Mesendoderm (in vitro differentiated cells): ENCODE data around the gene TRIM9.

Source experiments
- DNase-seq: peaks from one replicate; pipeline ENCODE4 v3.0.0; 2013
- H2AK5ac ChIP-seq: 2 replicates; pipeline ENCODE4 v1.6.1; 2013; ENCODE audit warnings: low read length, inconsistent platforms
- H2BK120ac ChIP-seq: 2 replicates; pipeline ENCODE4 v1.6.1; 2013; ENCODE audit warnings: low read depth, mild to moderate bottlenecking, low read length, moderate library complexity, mixed read lengths
- H2BK15ac ChIP-seq: replicated peaks from 2 replicates; pipeline ENCODE4 v1.6.1; 2013; ENCODE audit warnings: low read depth, mild to moderate bottlenecking, moderate library complexity
- H2BK5ac ChIP-seq: 2 replicates; pipeline ENCODE4 v1.6.1; 2013; ENCODE audit warnings: low read length, inconsistent platforms
- H3K18ac ChIP-seq: 2 replicates; pipeline ENCODE4 v1.6.1; 2013; ENCODE audit warnings: mild to moderate bottlenecking, low read length, mixed read lengths
- H3K23ac ChIP-seq: one replicate; pipeline ENCODE4 v1.6.1; 2013; ENCODE audit warnings: low read length
- H3K27ac ChIP-seq: 2 replicates; pipeline ENCODE4 v1.5.1; 2013; ENCODE audit warnings: low read depth, mild to moderate bottlenecking, inconsistent platforms, low read length, moderate library complexity
- H3K27me3 ChIP-seq: 2 replicates; pipeline ENCODE4 v1.6.1; 2013; ENCODE audit warnings: low read length, control low read depth, mild to moderate bottlenecking, inconsistent platforms; ENCODE audit not compliant: insufficient read depth, poor library complexity
- H3K36me3 ChIP-seq: 2 replicates; pipeline ENCODE4 v1.6.1; 2013; ENCODE audit warnings: low read length, inconsistent platforms; ENCODE audit not compliant: control insufficient read depth, insufficient read depth
- H3K4ac ChIP-seq: one replicate; pipeline ENCODE4 v1.6.1; 2013; ENCODE audit warnings: low read depth, mild to moderate bottlenecking, low read length, moderate library complexity
- H3K4me1 ChIP-seq: 2 replicates; pipeline ENCODE4 v1.6.1; 2013; ENCODE audit warnings: low read depth, low read length, inconsistent platforms; ENCODE audit not compliant: control insufficient read depth
- H3K4me2 ChIP-seq: 2 replicates; pipeline ENCODE4 v1.6.1; 2013; ENCODE audit warnings: low read length
- H3K4me3 ChIP-seq: 2 replicates; pipeline ENCODE4 v1.5.1; 2013; ENCODE audit warnings: mild to moderate bottlenecking, low read length
- H3K56ac ChIP-seq: one replicate; pipeline ENCODE4 v1.6.1; 2013; ENCODE audit warnings: low read length
- H3K79me1 ChIP-seq: 2 replicates; pipeline ENCODE4 v1.6.1; 2013; ENCODE audit warnings: low read length, inconsistent platforms
- H3K79me2 ChIP-seq: 2 replicates; pipeline ENCODE4 v1.6.1; 2013; ENCODE audit warnings: mild to moderate bottlenecking, low read length; ENCODE audit not compliant: control insufficient read depth, insufficient read depth
- H3K9ac ChIP-seq: 2 replicates; pipeline ENCODE4 v1.6.1; 2013; ENCODE audit warnings: low read length, inconsistent platforms
- H4K5ac ChIP-seq: one replicate; pipeline ENCODE4 v1.6.1; 2013; ENCODE audit warnings: low read length
- H4K8ac ChIP-seq: one replicate; pipeline ENCODE4 v1.6.1; 2013; ENCODE audit warnings: low read depth, mild to moderate bottlenecking, control low read depth, low read length, moderate library complexity
- WGBS: extraction: QIAGEN DNeasy Blood & Tissue Kit; methylation state at CpG from one replicate; pipeline ENCODE4 v1.1.7; 2013; ENCODE audit warnings: low lambda C conversion rate, missing lambda C conversion rate; ENCODE audit not compliant: insufficient coverage; ENCODE audit errors: extremely low coverage; 5-methylcytosine and 5-hydroxymethylcytosine counted together

TRIM9 gene

GRCh38 chr14:51028851-51029754 lies 65.8 kb downstream of the TRIM9 start:
- Histone ChIP-seq H3K4me3 (no peak overlapping the region), H3K4ac (no peak overlapping the region), H2BK5ac (no peak overlapping the region), H3K23ac (no peak overlapping the region), H3K4me1 (no peaks in the 10 kb centered on the region), H3K36me3 (no peaks in the 10 kb centered on the region), H2AK5ac (no peak overlapping the region), H3K27me3 (no peaks in the 10 kb centered on the region), H2BK15ac (no peak overlapping the region), H3K9ac (no peak overlapping the region), H3K56ac (no peak overlapping the region), H3K27ac (no peak overlapping the region), H3K4me2 (no peak overlapping the region), H4K5ac (no peak overlapping the region), H3K18ac (no peak overlapping the region), H2BK120ac (no peak overlapping the region), H3K79me2 (no peaks in the 10 kb centered on the region), H3K79me1 (no peaks in the 10 kb centered on the region), H4K8ac (no peak overlapping the region)
- no peak for DNase-seq
- no CpG with 5 or more reads among the region's 16 CpGs for WGBS

- Histone ChIP-seq H3K79me1 (no peaks in the 10 kb centered on the region), H4K8ac (no peak overlapping the region), H3K4me2 (no peak overlapping the region), H4K5ac (no peak overlapping the region), H3K36me3 (no peaks in the 10 kb centered on the region), H3K79me2 (no peaks in the 10 kb centered on the region), H3K4ac (no peak overlapping the region), H3K23ac (no peak overlapping the region), H3K27me3 (no peaks in the 10 kb centered on the region), H3K9ac (no peak overlapping the region), H3K27ac (no peak overlapping the region), H2BK15ac (no peak overlapping the region), H3K4me1 (no peaks in the 10 kb centered on the region), H3K18ac (no peak overlapping the region), H3K56ac (no peak overlapping the region), H2BK5ac (no peak overlapping the region), H2AK5ac (no peak overlapping the region), H2BK120ac (no peak overlapping the region), H3K4me3 (no peak overlapping the region)
- no peak for DNase-seq
- no CpG with 5 or more reads among the region's 4 CpGs for WGBS
These were observed 66.5 kb downstream of the TRIM9 start for GRCh38 chr14:51028361-51028760.

GRCh38 chr14:51024377-51024776 lies 70.5 kb downstream of the TRIM9 start:
- no peaks in the 10 kb centered on the region for H3K79me2 ChIP-seq
- no peak overlapping the region for H2BK5ac ChIP-seq
- no peak overlapping the region for H2BK15ac ChIP-seq

GRCh38 chr14:51023964-51024363 lies 70.9 kb downstream of the TRIM9 start:
- Histone ChIP-seq H4K8ac (no peak overlapping the region), H2BK120ac (no peak overlapping the region), H3K9ac (no peak overlapping the region), H3K27ac (no peak overlapping the region), H3K4me3 (no peak overlapping the region), H3K18ac (no peak overlapping the region), H2BK5ac (no peak overlapping the region), H3K4me1 (no peaks in the 10 kb centered on the region), H3K36me3 (no peaks in the 10 kb centered on the region), H3K56ac (no peak overlapping the region), H3K4ac (no peak overlapping the region), H2BK15ac (no peak overlapping the region), H3K79me1 (no peaks in the 10 kb centered on the region), H2AK5ac (no peak overlapping the region), H3K27me3 (no peaks in the 10 kb centered on the region), H3K79me2 (no peaks in the 10 kb centered on the region), H4K5ac (no peak overlapping the region), H3K4me2 (no peak overlapping the region), H3K23ac (no peak overlapping the region)
- DNase-seq, result no peak
- no CpG with 5 or more reads among the region's 3 CpGs for WGBS

More at GRCh38 chr14:51024377-51024776, 70.5 kb downstream of the TRIM9 start:
- no peak overlapping the region for H3K23ac ChIP-seq
- H3K56ac ChIP-seq, result no peak overlapping the region
- H4K8ac ChIP-seq, result no peak overlapping the region
- no peak overlapping the region for H2BK120ac ChIP-seq
- no peaks in the 10 kb centered on the region for H3K27me3 ChIP-seq
- no peak overlapping the region for H3K4me3 ChIP-seq
- H3K79me1 ChIP-seq, result no peaks in the 10 kb centered on the region
- H2AK5ac ChIP-seq, result no peak overlapping the region
- no peaks in the 10 kb centered on the region for H3K4me1 ChIP-seq
- DNase-seq, result no peak
- H4K5ac ChIP-seq, result no peak overlapping the region
- no peak overlapping the region for H3K9ac ChIP-seq
- no peak overlapping the region for H3K4me2 ChIP-seq
- no peak overlapping the region for H3K4ac ChIP-seq
- no peak overlapping the region for H3K18ac ChIP-seq
- no peak overlapping the region for H3K27ac ChIP-seq
- H3K36me3 ChIP-seq, result no peaks in the 10 kb centered on the region

- Histone ChIP-seq H3K27me3 (no peaks in the 10 kb centered on the region), H3K18ac (no peak overlapping the region), H3K36me3 (no peaks in the 10 kb centered on the region), H2AK5ac (no peak overlapping the region), H2BK15ac (no peak overlapping the region), H3K23ac (no peak overlapping the region), H3K4me1 (no peaks in the 10 kb centered on the region), H3K56ac (no peak overlapping the region), H3K4me2 (no peak overlapping the region), H3K79me2 (no peaks in the 10 kb centered on the region), H3K4ac (no peak overlapping the region), H4K8ac (no peak overlapping the region), H3K9ac (no peak overlapping the region), H2BK5ac (no peak overlapping the region), H3K27ac (no peak overlapping the region), H2BK120ac (no peak overlapping the region), H4K5ac (no peak overlapping the region), H3K79me1 (no peaks in the 10 kb centered on the region), H3K4me3 (no peak overlapping the region)
- DNase-seq, result no peak
- no CpG with 5 or more reads among the region's 4 CpGs for WGBS
These were observed 72.1 kb downstream of the TRIM9 start for GRCh38 chr14:51022769-51023168.
